DMS153 (cell line): ENCODE results near the gene IPCEF1.
"Not testable (repeated sequence)": the region's sequence is repeated elsewhere in the genome, so short reads cannot be mapped to it uniquely, and the experiment has no call there.

Experiments used
- DNase-seq: peaks from one replicate; lab custom pipeline; 2025; lab: John Stamatoyannopoulos, UW

IPCEF1 gene

DNA sequence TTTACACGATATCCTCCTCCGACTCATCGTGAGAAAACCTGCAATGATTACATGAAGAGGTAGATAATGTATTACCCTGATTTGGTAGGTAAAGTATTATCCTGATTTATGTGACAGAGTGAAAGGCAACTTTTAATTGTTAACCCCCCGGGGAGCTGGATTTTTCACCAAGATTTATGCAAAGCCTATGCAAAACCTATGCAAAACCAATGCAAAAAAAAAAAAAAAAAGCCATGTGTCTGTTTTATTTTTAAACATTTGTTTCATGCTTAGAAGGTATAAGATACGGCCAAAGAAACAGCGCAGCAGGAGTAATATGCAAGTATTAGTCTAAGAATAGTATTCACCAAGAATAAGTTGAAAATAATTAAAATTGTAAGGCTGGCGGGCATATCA is 109.9 kb downstream of the IPCEF1 start:
- no peak for DNase-seq

DNA sequence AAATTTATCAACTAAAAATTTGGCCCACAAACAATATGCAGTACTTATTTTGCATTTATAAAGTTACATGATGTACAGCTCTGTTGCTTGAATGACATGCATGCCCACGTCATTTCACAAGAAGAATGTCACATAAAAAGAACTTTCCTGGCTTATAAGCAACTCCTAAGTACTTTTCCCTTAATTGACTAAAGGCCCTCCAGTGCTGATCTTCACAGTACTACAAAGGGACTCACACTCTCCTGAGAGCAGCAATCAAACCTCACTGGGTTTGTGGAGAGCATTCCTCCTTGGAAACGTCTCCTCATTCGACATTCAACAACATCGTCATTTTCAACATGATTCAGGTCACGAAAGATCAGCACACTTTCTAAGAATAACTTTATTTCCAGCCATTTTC is 111.1 kb downstream of the IPCEF1 start:
- DNase-seq = no peak

DNA sequence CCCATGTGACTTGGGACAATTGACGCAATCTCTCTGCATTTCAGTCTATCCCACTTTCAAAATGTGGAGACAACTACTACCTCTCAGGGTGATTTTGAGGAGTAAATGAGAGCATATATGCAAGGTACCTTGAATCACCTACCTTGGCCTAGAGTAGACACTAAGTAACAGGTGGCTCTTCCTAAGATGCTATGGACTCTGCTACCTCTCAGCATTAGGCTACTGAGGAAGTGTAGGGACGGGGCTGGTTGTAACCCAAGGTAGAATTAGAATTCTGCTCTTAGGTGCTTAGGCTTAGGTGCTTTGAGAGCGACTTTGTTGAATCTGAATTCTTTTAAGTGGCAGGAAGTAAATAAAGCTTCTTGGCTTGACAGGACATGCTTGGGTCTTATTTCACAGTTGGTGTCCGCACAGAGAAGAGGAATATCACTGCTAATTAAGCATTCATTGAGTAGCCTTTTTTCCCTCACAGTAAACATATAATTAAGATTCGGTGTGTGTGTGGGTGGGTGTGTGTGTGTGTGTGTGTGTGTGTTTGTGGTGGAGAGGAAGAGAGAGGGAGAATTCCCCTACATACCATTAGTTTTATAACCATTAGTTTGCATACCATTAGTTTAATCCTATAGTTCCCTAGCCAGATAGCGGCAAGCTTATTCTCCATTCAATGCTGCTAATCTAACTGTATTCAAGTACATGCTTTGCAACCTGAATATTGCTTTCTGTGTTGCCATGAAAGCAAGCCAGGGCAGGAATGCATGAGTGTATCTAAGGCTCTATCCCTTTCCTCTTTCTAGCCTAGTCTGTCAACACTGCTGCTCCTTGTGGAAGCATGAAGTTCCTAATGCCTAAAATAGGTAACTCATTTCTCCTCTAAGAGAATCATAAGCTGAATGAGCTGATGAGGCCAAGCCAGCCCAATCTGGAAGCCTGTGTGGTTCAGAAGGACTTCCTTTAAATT is 112.5 kb downstream of the IPCEF1 start:
- DNase-seq = no peak

DNA sequence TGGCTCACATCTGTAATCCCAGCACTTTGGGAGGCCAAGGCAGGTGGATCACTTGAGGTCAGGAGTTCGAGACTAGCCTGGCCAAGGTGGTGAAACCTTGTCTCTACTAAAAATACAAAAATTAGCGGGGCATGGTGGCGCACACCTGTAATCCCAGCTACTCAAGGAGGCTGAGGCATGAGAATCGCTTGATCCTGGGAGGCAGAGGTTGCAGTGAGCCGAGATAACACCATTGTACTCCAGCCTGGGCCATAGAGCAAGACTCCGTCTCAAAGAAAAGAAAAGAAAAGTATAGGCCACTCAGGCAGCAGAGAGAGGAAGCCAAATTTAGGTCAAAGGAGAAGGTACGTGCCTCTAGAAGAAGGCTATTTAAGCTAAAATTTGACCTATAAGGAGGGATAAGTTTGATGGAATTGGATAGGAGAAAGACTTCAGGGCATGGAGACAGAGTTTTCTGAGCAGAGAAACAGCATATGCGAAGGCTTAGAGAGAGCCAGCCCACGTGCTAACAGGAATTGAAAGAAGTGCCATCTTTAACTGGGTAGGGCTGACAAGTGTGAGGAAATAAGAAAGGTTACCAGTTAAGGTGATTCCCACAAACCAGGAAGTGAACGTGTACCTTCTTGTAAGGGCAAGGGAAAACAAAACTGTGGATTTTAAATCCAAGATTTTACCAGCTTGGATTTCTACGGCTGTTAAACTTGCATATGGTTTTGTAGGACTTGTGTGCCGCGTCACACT is 113.8 kb downstream of the IPCEF1 start:
- no peak for DNase-seq

DNA sequence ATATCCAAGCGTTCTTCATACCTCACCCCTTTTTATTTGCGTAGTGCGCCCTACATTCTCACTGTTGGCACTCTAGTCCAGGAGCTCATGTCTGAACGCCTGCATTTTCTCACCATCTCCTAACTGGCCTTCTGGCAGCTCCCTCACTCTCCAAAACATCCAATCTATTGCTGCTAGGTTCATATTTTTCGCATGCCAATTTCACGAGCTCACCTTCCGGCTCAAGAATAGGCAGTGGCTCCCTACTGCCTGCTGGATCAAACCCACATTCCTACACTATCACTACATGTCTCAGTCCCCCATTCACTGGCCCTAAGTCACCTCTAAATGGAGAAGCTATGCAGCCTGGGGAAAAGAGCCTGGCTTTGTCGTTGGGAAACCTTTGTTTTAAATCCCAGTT is 115.0 kb downstream of the IPCEF1 start:
- no peak for DNase-seq

DNA sequence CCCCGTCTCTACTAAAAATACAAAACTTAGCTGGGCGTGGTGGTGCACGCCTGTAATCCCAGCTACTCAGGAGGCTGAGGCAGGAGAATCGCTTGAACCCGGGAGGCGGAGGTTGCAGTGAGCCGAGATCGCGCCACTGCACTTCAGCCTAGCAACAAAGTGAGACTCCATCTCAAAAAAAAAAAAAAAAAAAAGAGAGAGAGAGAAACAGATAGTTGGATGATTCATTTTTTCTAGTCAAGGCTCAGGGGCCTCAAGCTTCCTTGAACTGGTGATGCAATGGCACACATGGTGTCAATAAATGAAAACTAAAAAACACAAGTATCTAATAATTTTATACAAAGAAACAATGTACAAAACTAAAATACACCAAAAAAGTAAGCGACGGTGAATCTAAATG is 115.5 kb downstream of the IPCEF1 start:
- not testable (repeated sequence) for DNase-seq

DNA sequence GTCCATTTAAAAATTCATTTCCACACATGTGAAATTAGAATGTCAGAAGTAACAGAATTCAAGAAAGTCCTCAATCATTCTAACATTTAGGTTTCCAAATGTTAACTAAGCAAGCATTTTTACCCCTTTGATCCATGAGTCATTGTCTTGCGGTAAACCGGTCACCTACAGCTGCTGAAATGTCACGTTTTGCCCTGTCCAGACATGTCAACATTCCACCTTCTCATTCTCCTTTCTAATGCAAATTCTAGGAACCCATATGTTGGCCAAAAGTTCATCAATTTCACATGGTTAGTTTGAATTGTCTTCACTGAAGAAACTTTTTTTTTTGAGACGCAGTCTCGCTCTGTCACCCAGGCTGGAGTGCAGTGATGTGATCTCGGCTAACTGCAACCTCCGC is 117.2 kb downstream of the IPCEF1 start:
- DNase-seq = no peak

DNA sequence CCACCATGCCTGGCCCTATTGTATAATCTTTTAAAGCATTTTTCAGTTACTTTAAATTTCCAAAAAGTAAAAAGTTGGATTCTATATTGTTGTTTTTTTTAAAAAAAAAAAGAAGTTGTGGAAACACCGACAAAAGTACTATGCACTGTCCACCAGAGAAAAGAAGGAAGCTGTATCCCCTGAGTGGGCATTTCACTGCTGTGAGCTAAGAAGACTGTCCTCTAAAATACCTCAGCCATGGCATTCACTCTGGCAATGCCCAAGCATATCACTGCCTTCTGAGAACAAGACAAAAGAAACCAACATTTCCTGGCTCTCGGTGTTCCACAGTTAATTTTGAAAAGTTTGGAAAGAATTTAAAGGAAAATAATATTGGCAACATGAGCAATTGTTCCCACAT is 117.8 kb downstream of the IPCEF1 start:
- no peak for DNase-seq

DNA sequence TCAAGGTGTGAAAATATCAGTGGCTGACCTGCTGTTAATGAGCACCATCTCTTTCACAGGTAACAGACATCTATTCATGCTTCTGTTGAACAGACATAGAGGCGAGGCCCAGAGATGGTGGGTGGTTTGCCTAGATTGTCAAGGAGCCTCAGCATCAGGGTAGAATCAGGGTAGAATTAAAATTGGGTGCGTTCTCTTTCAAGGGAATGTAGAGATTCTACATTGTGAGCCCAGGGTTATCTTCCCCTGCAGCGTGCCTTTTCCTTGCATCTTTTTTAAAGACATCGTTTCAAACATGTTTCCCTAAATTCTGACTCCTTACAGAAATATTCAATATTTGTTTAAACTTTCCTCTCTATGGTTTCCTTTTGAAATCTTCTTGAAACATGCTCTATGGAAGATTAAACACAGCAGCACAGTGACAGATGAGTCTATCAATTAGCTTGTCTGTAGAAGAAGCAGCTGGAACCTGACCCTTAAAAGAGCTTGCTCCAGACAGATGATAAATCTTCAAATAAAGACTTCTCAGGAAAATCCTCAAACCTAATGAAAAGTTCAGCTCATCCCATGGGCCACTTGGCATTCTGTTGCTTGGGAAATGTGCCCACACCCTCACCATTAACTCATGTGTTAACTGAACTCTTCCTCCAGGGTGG is 119.8 kb downstream of the IPCEF1 start:
- no peak for DNase-seq

DNA sequence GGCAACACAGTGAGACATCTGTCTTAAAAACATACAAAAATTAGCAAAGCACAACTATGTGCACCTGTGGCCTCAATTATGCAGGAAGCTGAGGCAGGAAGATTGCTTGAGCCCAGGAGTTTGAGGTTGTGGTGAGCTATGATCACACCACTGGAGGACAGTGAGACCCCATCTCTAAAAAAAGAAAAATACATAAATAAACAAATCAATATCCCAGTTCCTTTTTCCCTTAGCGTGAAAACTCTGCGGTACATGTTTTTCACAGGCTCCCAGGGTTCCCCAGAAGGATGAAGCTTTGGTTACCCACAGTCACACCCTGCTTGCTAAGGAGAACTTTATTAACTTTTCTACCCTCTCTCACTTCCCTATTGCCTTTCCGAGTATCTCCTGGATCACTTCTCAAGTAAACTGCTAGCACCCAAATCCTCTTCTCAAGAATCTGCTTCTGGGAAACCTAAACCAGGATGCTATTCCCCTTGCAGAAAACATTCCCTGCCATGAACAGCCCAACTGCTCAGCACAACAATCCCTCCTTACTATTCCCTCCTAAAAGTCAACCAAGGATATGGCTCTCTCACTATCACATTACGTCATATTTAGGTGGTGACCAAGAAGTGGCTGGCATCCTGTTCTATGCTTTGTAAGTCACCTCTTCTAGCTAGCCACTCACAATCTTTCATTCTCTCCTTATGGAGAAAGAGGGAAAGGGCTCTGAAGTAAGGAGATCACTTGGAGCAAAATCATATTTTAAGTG is 122.4 kb downstream of the IPCEF1 start:
- DNase-seq = no peak

DNA sequence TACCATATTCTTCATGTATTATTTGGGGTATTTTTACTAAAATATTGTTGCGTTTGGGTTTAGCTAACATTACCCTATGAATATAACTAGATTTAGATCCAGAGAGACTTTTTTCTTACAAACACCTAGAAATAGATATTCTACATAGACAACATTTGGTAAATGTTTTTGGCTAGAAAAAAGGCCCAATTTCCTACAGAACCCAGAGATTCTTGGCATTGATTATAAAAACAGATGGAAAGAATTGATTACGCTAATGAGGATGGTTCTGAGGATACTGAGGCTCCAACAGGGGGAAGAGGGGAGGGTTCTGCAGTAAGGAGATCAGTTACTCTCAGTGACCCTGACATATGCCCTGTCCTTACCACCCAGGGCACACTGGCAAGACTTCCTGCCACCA is 123.2 kb downstream of the IPCEF1 start:
- no peak for DNase-seq

DNA sequence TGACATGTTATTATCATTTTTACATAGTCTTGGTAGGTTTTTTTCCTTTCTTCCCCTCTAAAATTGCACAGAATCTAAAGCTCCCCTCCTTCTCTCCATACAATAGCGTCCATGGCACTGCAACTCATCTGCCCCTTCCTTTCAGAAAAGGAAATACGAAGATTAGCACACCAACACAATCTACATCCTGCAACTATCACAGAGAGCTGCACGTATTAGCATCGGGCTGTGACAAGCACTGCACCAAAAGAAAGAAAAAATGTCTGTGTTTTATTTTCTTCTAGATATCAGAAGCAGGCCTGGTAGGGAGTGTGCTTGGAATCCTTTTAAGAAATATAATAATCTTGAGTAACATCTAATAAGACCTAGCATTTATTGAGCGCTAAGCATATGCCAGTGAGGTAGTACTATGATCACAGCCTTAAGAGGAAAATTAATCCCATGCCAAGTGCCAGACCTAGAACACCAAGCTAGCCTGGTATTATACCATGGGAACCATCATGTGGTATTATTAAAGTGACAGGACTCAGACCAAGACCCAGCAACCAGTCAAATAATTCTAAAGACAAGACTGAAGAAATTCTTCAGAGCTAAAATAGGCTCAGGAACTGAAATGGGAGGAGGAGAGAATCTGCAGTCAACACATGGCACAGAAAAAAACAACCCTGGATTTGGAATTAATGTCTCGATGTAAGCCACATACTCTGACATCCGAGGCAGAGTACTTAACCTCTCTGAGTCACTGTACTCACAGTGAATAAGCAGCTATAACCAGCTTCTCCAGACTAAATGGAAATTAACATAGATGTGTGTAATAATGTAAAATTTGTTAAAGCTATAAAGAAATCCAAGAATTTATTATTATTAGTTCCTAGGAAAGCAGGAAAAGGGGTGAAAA is 124.3 kb downstream of the IPCEF1 start:
- no peak for DNase-seq

DNA sequence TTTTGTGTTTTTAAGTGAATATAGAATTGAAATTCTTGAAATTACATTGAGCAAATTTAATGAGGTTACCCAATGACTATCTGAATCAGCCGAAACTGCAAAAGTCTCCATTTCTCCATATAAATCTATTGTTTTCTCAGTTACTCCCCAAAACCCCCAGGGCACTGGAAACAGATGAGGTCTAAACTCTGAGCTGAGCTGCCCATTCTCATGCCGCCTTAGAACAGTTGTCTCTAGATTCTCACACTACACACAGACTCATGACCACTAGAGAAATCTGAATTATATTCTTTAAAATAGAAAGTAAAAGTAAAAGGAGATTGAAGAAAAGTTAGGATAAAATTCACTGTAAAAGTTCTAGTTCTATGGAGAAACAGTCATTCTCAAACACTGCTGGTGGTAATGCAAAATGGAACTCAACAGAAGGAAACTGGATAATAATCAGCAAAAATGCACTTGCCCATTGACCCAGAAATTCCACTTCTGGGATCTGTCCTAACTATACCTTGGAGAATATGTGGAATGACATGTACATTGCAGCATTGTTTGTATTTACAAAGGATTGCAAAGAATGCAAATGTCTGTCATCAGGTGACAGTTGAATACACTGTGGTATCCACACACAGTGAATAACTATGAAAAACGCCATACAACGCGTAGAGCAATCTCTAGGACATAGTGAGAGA is 125.5 kb downstream of the IPCEF1 start:
- no peak for DNase-seq

DNA sequence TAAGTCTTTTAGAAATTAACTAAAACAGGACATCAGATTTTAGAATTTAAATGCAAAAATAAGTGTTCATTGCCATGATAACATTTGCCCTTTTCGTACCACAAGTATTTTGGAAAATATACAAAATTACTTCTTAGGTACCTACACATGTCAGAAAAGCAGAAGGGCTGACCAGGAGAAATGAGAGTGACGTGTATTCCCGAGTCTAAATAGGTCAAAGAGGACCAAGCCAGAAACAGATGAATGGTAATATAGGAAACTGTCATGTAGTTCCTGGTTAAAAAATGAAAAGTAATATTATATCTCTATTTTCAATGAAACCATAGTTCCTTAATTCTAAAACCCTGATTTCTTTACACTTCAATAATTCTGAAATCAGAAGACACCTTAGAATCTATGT is 126.2 kb downstream of the IPCEF1 start:
- no peak for DNase-seq

DNA sequence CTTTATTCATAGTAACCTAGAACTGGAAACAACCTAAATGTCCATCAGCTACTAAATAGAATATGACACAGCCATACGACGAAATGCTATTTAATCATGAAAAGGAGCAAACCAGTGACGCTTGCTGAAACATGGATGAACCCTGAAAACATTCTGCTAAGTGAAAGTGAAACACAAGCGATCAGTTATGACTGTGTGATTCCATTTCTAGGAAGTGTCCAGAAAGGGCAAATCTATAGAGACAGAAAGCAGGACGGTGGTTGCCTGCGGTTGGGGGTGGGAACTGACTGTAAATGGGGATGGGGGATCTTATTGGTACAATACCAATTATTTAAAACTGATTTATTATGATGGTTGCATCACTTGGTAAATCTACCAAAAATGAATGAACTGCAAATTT is 126.8 kb downstream of the IPCEF1 start:
- no peak for DNase-seq

DNA sequence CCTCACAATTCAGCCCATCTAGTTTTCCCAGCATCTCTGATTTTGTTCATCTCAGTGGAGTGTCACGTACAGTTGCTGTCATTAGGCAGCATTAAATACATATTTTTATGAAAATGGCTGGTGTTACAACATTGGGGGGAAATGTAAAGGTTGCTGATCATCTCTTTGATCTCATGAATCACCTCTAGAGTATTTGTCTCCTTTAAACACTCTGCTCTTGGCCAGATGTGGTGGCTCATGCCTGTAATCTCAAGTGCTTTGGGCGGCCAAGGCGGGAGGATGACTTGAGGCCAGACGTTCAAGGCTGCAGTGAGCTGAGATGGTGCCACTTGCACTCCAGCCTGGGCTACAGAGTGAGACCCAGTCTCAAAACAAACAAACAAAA is 128.1 kb downstream of the IPCEF1 start:
- no peak for DNase-seq

DNA sequence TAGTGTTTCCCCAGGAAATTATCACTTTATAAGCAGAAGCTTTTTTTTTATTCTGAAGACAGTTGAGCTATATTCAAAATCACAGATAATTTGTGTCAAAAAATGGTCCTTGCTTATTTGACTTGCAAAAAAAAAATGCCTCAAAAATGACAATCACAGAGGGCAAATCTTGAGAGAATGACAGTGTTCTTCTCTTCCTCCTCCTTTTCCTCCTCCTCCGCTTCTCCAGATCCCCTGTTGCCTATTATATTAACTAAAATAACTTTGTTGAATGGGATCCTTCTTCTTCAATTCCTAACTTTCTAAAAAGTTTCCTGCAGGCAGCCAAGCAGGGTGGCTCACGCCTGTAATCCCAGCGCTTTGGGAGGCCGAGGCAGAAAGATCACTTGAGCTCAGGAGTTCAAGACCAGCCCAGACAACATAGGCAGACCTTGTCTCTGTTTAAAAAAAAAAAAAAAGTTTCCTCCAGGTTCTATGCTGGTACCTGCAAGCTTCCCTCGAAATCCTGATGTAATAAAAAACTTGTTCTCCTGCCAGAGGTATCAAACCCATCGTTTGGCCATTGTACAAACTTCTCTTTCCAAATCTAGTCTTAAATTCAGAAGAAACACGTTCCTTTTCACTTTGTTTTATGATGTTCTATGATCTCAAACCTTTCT is 128.6 kb downstream of the IPCEF1 start:
- DNase-seq = no peak

DNA sequence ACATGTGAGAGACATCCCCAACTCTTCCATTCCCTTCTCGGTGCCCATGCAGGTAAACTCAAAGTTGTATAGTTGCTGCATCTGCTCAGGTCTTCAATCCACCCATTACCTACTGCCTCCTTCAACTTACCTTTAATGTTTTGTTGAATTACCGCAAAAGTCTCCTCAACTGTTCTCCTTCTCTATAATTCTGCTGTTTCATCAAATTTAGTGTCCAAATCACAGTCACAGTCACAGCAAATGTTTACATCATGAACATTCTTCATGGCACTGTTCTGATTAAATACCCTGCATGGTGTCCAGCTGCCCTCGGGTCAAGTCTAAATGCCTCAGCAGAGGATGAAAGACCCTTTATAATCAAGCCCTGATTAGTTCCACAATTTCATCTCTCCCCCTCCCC is 130.1 kb downstream of the IPCEF1 start:
- DNase-seq = no peak

DNA sequence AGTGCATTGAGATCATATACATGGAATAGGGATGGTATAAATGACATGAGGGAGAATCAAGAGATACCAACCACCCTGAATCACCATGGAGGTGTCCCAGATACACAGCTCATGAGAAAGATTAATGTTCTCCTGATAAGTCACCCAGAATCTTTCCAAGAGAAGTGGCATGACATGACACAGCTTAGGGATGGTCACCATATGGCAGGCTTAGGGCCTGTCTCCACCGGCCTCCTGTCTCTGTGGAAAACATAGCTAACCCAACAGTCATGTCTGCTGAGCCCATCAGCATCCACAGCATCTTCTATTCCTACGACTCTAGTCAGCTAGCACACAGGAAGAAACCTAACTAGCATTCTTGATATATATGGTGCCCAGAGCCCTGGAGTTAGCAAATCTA is 133.3 kb downstream of the IPCEF1 start:
- DNase-seq = no peak

DNA sequence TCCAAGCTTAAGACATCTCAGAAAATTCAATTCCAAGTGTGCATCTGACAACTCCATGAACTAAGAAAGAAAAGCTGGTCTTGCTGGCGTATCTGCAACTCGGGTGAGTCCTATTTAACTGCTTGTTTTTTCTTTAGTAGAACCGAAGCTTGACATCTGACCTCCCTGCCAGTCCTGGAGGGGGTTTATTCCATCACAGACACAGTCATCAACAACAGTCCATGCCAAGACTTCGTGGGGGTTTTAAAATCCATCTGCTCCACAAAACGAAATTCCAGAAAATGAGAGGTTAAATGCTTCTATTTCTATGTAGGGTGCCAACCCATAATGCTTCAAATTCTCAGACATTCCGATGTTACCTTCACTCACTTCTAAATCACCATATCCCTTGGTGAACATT is 133.9 kb downstream of the IPCEF1 start:
- no peak for DNase-seq
